Thymus (tissue), 11 donors: Measurements from ENCODE around the gene HEBP1. TPM values are rescaled to one million over a fixed set of nuclear protein-coding genes. Genes with fewer than 3 reads are reported as not detected.
"Not testable (repeated sequence)": the region's sequence is repeated elsewhere in the genome, so short reads cannot be mapped to it uniquely, and the experiment has no call there.

Experiments used
- DNase-seq, 9 donors: peaks; one replicate each; pipeline ENCODE4 v3.0.0-alpha.2; 2013; ENCODE audit warnings: low spot score in 9 of 9, low read depth in 6 of 9, missing footprints in 1 of 9
- H3K27ac ChIP-seq, 2 donors: one replicate each; pipeline ENCODE4 v1.5.1; 2013; ENCODE audit warnings: control low read depth in 1 of 2, low read depth in 1 of 2, low read length in 1 of 2, mild to moderate bottlenecking in 1 of 2, moderate library complexity in 1 of 2
- H3K27me3 ChIP-seq, 2 donors: one replicate each; pipeline ENCODE4 v1.5.1; 2013; ENCODE audit warnings: low read length in 1 of 2; ENCODE audit not compliant: control insufficient read depth in 2 of 2, insufficient read depth in 1 of 2
- H3K36me3 ChIP-seq, 2 donors: one replicate each; pipeline ENCODE4 v1.5.1; 2013; ENCODE audit warnings: low read length in 1 of 2, mild to moderate bottlenecking in 1 of 2, moderate library complexity in 1 of 2; ENCODE audit not compliant: control insufficient read depth in 2 of 2, insufficient read depth in 2 of 2
- H3K4me1 ChIP-seq, 2 donors: one replicate each; pipeline ENCODE4 v1.5.1; 2013; ENCODE audit warnings: low read length in 2 of 2; ENCODE audit not compliant: control insufficient read depth in 2 of 2, insufficient read depth in 2 of 2
- H3K4me3 ChIP-seq, 2 donors: one replicate each; pipeline ENCODE4 v1.5.1; 2013; ENCODE audit warnings: low read length in 2 of 2, control low read depth in 1 of 2, mild to moderate bottlenecking in 1 of 2
- H3K9me3 ChIP-seq, 2 donors: one replicate each; pipeline ENCODE4 v1.5.1; 2013; ENCODE audit warnings: low read length in 1 of 2, mild to moderate bottlenecking in 1 of 2; ENCODE audit not compliant: control insufficient read depth in 2 of 2, insufficient read depth in 1 of 2
- WGBS: extraction: QIAGEN DNeasy Blood & Tissue Kit; methylation state at CpG from one replicate; pipeline ENCODE4 v1.1.7; 2013; 5-methylcytosine and 5-hydroxymethylcytosine counted together
- polyA plus RNA-seq: library from polyadenylated mRNA; stranded (reverse); fragments of 200-250 nt; gene quantifications from one replicate; pipeline ENCODE4 v1.2.3, GENCODE V29; 2013
- total RNA-seq: library from RNA; stranded (reverse); fragments of 120-200 nt; gene quantifications from one replicate; pipeline ENCODE4 v1.2.4, GENCODE V29; 2013
- donor health status: healthy.

Gene HEBP1
- total and polyA plus RNA-seq, 2 donors: 3.9 to 42.3 TPM

DNA sequence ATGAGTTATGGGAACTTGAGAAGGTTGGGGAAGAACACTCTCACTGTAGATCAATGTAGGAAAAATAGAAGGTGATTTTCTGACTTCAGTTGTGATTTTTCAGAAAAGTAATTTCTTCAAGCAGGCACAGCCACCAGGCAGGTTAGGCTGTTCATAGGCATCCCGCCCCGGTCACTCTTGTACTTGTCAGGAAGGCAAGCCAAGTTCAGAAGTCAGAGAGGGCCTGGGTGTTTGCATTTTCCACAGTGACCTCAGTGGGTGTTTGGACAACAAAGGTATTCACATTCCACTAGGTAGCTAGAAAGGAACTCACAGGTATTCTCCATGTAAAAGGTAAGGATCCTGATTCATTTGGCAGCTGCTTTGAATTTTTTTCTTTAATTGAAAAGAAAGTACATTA is 41.2 kb upstream of the HEBP1 start:
- no peak for DNase-seq
- no peaks in the 10 kb centered on the region for H3K36me3 ChIP-seq
- over 99% methylated on average over 2 of the region's 2 CpGs for WGBS

DNA sequence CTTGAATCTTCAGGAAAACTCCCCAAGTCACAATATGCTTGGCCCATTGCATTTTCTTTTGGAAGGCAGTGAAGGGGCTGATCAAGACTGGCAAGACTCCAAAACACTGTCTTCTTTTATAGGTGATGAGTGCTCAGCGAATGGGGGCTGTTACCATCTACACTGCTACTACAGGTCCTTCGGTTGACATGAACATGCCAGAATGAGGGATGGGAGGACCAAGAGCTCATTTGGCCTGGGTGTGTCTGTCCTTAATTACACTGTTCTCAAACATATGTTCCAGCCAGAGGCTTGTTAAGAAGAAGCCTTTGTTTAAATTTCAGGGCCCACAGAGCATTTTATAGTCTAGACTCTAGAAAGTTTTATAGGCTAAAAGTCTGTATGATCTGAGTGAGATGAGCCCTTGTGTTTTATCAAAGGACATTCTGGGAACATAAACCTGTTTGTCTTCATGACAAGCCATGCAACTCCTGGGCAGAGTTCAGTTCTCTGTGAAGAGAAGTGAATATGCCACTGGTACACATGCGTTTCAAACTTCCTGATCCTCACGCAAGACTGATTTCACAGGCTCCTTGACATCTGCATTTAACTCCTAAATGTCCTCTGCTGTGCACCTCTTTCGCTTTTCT is 39.4 kb upstream of the HEBP1 start:
- no peak overlapping the region for H3K27ac ChIP-seq
- H3K4me3 ChIP-seq: no peak overlapping the region
- H3K4me1 ChIP-seq: peaks cover 2 to 4% of the 10 kb centered on the region in 2 donors
- WGBS: 79% methylated on average over 5 of the region's 5 CpGs
- no peaks in the 10 kb centered on the region for H3K36me3 ChIP-seq
- H3K27me3 ChIP-seq: peaks cover 0 to 2% of the 10 kb centered on the region in 2 donors
- no peak for DNase-seq
- H3K9me3 ChIP-seq: no peaks in the 10 kb centered on the region

More for the DNA sequence above, 41.2 kb upstream of the HEBP1 start:
- no peak overlapping the region for H3K4me3 ChIP-seq
- no peaks in the 10 kb centered on the region for H3K9me3 ChIP-seq
- peaks cover 0 to 7% of the 10 kb centered on the region in 2 donors for H3K27me3 ChIP-seq
- no peak overlapping the region for H3K27ac ChIP-seq
- H3K4me1 ChIP-seq: peaks cover 2 to 8% of the 10 kb centered on the region in 2 donors

DNA sequence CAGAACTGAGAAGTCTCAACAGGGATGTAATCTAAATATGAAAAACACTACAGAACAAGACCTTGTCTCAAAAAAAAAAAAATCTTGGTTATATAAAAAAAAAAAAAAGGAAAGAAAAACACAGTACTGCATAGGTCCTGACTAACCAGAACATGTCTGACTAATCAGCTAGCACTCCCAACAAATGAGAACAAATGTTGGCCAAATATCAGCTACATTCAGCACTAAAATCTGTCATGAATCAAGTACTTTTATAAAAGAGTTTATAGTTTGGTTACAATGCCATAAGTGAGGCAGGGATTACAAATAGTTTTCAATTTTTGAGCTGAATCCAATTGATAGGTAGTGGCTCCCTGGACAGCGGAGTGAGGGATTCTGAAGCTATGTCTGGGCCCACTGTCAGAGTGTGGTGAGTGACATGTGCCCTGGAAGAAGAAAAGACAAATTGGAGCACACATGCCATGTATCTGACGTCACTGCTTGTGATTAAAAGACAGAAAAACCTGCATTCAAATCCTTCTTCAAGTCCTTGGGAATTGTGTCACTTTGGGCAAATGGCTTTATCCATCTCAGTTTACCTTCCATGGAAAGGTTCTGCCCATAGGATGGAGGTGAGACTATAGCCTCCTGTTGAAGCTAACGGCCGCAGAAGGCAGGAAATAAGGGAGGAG is 38.6 kb upstream of the HEBP1 start:
- H3K9me3 ChIP-seq: no peaks in the 10 kb centered on the region
- no peak overlapping the region for H3K4me3 ChIP-seq
- 97% methylated on average over 4 of the region's 4 CpGs for WGBS
- H3K27ac ChIP-seq: no peak overlapping the region
- H3K27me3 ChIP-seq: no peaks in the 10 kb centered on the region
- no peak for DNase-seq
- H3K36me3 ChIP-seq: no peaks in the 10 kb centered on the region
- H3K4me1 ChIP-seq: no peaks in the 10 kb centered on the region

DNA sequence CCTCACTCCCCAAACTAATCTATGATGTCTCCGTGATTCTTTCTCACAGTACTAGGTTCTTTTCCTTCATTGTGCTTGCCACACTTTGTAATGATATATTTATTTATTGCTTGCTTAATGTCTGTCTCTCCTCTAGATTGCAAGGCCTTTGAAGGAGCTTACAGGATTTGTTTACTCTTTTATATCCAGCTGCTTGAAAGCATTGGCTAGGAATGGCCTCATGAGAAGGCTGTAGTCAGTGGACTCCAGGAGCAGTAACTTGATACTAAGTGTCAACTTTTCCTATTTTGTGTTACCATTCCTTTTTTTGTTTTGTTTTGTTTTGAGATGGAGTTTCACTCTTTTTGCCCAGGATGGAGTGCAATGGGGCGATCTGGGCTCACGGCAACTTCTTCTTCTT is 36.8 kb upstream of the HEBP1 start:
- Histone ChIP-seq H3K4me1 (no peaks in the 10 kb centered on the region), H3K9me3 (no peaks in the 10 kb centered on the region), H3K36me3 (no peaks in the 10 kb centered on the region), H3K4me3 (no peak overlapping the region), H3K27ac (no peak overlapping the region), H3K27me3 (no peaks in the 10 kb centered on the region)
- no peak for DNase-seq
- WGBS: 99% methylated on average over 3 of the region's 3 CpGs

DNA sequence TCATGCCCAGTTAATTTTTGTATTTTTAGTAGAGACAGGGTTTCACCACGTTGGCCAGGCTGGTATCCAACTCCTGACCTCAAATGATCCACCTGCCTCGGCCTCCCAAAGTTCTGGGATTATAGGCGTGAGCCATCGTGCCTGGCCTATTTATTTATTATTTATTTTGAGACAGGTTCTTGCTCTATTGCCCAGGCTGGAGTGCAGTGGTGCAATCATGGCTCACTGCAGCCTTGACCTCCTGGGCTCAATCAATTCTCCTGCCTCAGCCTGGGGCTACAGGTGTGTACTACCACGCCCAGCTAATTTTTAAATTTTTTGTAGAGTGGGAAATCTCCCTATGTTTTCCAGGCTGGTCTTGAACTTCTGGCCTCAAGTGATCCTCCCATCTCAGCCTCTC is 35.3 kb upstream of the HEBP1 start:
- H3K4me3 ChIP-seq, H3K9me3 ChIP-seq: not testable (repeated sequence)
- 96% methylated on average over 5 of the region's 5 CpGs for WGBS

DNA sequence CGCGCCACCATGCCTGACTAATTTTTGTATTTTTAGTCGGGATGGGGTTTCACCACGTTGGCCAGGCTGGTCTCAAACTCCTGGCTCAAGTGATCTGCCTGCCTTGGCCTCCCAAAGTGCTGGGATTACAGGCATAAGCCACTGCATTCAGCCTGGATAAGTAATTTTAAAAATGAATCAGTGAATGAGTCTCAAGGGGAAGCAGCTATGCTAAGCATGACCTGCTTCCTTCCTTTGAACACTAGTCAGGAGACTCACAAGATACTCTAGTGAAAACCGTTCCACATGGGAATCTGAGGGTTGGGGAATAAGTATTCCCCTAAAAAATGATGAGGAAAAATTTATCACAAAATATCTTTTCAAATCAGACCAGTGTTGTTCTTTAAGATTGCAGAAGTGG is 33.4 kb upstream of the HEBP1 start:
- H3K27me3 ChIP-seq: no peaks in the 10 kb centered on the region
- no peak for DNase-seq
- H3K4me3 ChIP-seq: no peak overlapping the region
- no peaks in the 10 kb centered on the region for H3K4me1 ChIP-seq
- no peaks in the 10 kb centered on the region for H3K9me3 ChIP-seq
- no peaks in the 10 kb centered on the region for H3K36me3 ChIP-seq
- H3K27ac ChIP-seq: no peak overlapping the region
- 93% methylated on average over 5 of the region's 5 CpGs for WGBS

More for the DNA sequence above, 35.3 kb upstream of the HEBP1 start:
- not testable (repeated sequence) for H3K27me3 ChIP-seq, DNase-seq, H3K36me3 ChIP-seq, H3K4me1 ChIP-seq, H3K27ac ChIP-seq

DNA sequence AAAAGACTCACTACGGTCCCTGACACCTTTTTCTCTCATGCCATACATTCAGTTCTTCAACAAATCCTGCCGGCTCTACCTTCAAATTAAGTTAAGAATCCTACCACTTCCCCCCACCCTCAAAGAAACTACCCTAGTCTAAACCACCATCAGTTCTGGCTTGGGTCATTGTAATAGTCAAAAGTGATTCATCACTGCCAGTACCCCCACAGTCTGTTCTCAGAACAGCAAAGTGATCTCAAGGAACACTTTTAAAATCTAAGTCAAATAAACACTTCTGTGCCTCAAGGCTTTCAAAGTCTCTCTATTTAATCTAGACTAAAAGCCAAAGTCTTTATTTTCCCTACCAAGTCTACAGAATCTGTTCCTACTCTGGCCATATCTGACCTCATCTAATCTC is 32.1 kb upstream of the HEBP1 start:
- 100% methylated on average over 2 of the region's 2 CpGs for whole genome bisulfite sequencing
- no peak for DNase-seq
- H3K4me1 ChIP-seq: no peaks in the 10 kb centered on the region
- H3K27me3 ChIP-seq: no peaks in the 10 kb centered on the region
- H3K9me3 ChIP-seq: no peaks in the 10 kb centered on the region
- H3K4me3 ChIP-seq: no peak overlapping the region
- H3K27ac ChIP-seq: no peak overlapping the region
- no peaks in the 10 kb centered on the region for H3K36me3 ChIP-seq

DNA sequence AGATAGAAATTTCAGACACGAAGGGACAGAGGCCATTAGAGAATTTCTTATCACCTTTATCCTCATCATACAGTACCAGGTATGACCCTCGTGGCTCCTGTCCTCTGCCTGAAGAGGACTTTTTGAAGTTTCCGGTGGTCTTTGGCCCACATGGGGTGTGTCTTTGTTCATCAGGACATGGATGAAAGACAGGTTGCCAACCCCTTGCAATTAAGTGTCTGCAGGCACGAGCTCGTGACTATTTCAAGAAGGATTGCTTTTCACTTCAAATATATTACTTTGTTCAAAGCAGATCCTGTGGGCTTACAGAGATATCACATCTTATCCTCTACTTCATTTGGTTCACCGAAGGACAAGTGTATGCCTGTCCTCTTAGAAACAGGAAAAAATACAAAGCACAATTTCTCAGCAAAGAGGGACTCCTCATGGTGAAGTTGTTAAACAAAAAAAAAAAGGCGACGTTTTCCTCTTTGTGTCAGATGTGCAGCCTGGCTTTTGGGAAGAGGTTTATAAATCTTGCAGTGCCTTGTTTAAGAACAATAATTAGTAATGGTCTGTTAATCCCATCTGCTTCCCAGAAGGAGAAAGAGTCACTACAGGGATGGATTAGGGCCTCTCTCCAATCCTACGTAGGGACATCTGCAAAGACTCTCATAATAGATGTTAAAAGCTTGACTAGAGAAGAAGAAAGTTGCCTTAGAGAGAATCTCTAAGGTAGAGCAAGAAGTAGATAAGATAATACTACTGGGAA is 30.7 kb upstream of the HEBP1 start:
- no peak for DNase-seq
- WGBS: 93% methylated on average over 9 of the region's 9 CpGs
- no peaks in the 10 kb centered on the region for H3K36me3 ChIP-seq

DNA sequence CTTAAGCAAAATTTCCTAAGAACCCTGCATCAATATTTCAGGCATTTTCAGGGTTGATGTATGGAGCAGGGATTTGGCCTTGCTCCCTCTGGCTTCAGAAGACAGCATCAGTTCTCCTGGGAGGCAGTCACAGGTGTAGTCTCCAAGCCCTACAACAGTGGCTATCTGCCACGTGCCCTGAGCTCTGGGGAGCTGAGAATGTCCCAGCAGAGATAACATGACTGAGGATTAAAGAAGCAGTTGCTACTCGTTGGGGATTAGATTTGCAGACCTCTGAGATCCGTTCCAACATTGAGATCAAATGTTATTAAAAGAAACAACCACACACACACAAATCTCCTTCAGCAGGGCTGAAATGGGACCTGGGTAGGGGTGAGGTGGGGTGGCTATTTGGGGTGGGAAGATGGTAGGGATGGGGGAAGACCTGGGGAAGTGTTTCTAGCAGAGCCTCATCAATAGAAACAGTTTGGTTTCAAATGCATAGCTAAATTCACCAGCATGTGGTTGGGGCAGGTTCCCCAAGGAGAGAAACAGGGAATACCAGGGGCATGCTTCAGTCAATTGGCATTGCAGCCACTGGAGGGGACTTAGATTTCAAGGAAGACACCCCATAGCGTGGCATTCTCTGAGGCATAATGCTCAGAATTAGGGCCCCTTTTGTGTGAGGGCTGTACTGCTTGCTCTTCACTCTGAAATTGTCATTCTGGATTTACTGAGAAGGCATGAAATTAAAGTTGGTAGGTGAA is 28.9 kb upstream of the HEBP1 start:
- Histone ChIP-seq H3K36me3 (no peaks in the 10 kb centered on the region), H3K27ac (no peak overlapping the region), H3K4me1 (no peaks in the 10 kb centered on the region), H3K4me3 (no peak overlapping the region), H3K27me3 (no peaks in the 10 kb centered on the region), H3K9me3 (no peaks in the 10 kb centered on the region)
- 96% methylated on average over 4 of the region's 4 CpGs for WGBS
- DNase-seq: no peak

More for the DNA sequence above, 30.7 kb upstream of the HEBP1 start:
- Histone ChIP-seq H3K4me1 (no peaks in the 10 kb centered on the region), H3K27me3 (no peaks in the 10 kb centered on the region), H3K27ac (no peak overlapping the region), H3K4me3 (no peak overlapping the region), H3K9me3 (no peaks in the 10 kb centered on the region)
